ENCODE measurements around the gene MS4A4A.

Gene MS4A4A

GRCh38 chr11:60280412-60280811, at the start of gene MS4A4A:
Gene MS4A4A (plus strand): TSS chr11:60280666. CDS start chr11:60280676, 10 bp downstream.
- H3K4me3 ChIP-seq (ENCODE audit: low read length): no peak within 1 kb of the TSS
- no peak for TF ChIP-seq CTCF (IDR thresholded peaks at IDR 0.05; ENCODE audit: insufficient read depth, low read depth, low read length, missing control alignments)
- DNase-seq (ENCODE audit: low read depth): no peak

GRCh38 chr11:60230681-60231080, 49.8 kb upstream of the MS4A4A start:
- H3K4me3 ChIP-seq (ENCODE audit: low read length): no peak overlapping the region
- DNase-seq (ENCODE audit: low read depth): no peak
- no peak for TF ChIP-seq CTCF (IDR thresholded peaks at IDR 0.05; ENCODE audit: insufficient read depth, low read depth, low read length, missing control alignments)

DNA sequence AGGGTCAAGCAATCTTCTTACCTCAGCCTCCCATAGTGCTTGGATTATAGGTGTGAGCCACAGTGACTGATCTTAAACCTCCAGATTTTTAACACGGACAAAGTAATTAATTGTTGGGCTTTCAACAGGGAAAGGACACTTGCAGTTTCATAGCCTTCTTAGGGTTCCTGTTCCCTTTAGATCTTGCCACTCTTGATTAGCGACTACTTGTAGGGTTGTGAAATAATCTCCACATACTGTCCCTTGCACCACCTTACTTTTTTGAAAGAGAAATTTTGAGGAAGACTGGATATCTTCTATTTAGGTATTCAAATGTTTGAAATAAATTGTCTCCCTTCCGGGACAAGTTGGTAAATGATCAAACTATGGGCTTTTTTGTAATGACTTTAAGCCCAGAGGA, 45.1 kb upstream of the MS4A4A start:
- H3K4me3 ChIP-seq (ENCODE audit: low read length): no peak overlapping the region
- no peak for TF ChIP-seq CTCF (IDR thresholded peaks at IDR 0.05; ENCODE audit: insufficient read depth, low read depth, low read length, missing control alignments)
- no peak for DNase-seq (ENCODE audit: low read depth)

DNA sequence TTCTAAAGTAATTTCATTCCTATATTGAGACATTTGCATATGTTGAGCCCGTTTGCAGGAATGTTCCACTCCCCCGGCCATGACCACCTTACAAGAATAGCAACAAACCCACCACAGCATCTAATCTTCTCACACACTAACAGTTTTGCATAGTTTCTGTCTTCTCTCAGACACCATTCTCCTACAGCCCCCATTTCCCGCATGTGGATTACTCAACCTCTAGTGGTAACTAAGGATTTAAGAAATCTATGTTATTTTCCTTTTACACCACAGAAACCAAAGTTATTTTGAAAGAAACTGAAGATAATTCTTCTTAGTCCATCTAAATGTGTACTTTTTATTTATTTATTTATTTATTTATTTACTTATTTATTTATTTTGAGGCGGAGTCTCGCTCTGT, 39.8 kb upstream of the MS4A4A start:
- no peak for TF ChIP-seq CTCF (IDR thresholded peaks at IDR 0.05; ENCODE audit: insufficient read depth, low read depth, low read length, missing control alignments)
- no peak for DNase-seq (ENCODE audit: low read depth)
- no peak overlapping the region for H3K4me3 ChIP-seq (ENCODE audit: low read length)

- no peak for DNase-seq (ENCODE audit: low read depth)
- H3K4me3 ChIP-seq (ENCODE audit: low read length): no peak overlapping the region
- no peak for TF ChIP-seq CTCF (IDR thresholded peaks at IDR 0.05; ENCODE audit: insufficient read depth, low read depth, low read length, missing control alignments)
Measured at GRCh38 chr11:60241786-60242185, 38.7 kb upstream of the MS4A4A start.

GRCh38 chr11:60242740-60243239, 37.7 kb upstream of the MS4A4A start, which contains the start of gene MS4A4E:
Gene MS4A4E (minus strand): TSS chr11:60243137. CDS start chr11:60230055, 13,082 bp downstream.
- TF ChIP-seq CTCF (IDR thresholded peaks at IDR 0.05; ENCODE audit: insufficient read depth, low read depth, low read length, missing control alignments): no peak
- no peak within 1 kb of the TSS for H3K4me3 ChIP-seq (ENCODE audit: low read length)
- no peak for DNase-seq (ENCODE audit: low read depth)

- peak; percentile 56 for TF ChIP-seq CTCF (IDR thresholded peaks at IDR 0.05; ENCODE audit: insufficient read depth, low read depth, low read length, missing control alignments)
- peak; percentile 44 for DNase-seq (ENCODE audit: low read depth)
- H3K4me3 ChIP-seq (ENCODE audit: low read length): no peak overlapping the region
Measured at GRCh38 chr11:60251485-60252212, 28.8 kb upstream of the MS4A4A start.

All from epithelial cell of esophagus (primary cell).